Measurements from ENCODE around the gene FAM174B. TPM values are rescaled to one million over a fixed set of nuclear protein-coding genes. Genes with fewer than 3 reads are reported as not detected.
A peak's percentile ranks its signal among the peaks of the same experiment; 100 is the strongest.

FAM174B gene
- total RNA-seq, 1 donor from 2014 or later: 24.0 TPM

GRCh38 chr15:92653836-92654539 lies 1.6 kb downstream of the FAM174B start:
- Mint-ChIP-seq H3K27ac (ENCODE audit: unreplicated experiment) (peak overlapping the region; percentile 73), H3K4me1 (ENCODE audit: low read depth) (peaks cover 50% of the 10 kb centered on the region), H3K4me3 (ENCODE audit: unreplicated experiment) (peak overlapping the region; percentile 70)

GRCh38 chr15:92653366-92653765 lies 2.2 kb downstream of the FAM174B start:
- no peak overlapping the region for H3K27ac Mint-ChIP-seq (ENCODE audit: unreplicated experiment)
- peaks cover 50% of the 10 kb centered on the region for H3K4me1 Mint-ChIP-seq (ENCODE audit: low read depth)
- H3K9me3 Mint-ChIP-seq (ENCODE audit: low read depth): peaks cover 2% of the 10 kb centered on the region
- TF ChIP-seq CTCF (IDR thresholded peaks at IDR 0.05): no peak
- DNase-seq (ENCODE audit: low spot score): no peak
- peaks cover 4% of the 10 kb centered on the region for H3K27me3 Mint-ChIP-seq (ENCODE audit: low read depth)
- H3K36me3 Mint-ChIP-seq (ENCODE audit: low read depth): peaks cover 1% of the 10 kb centered on the region
- H3K4me3 Mint-ChIP-seq (ENCODE audit: unreplicated experiment): peak overlapping the region; percentile 70

More at GRCh38 chr15:92653836-92654539, 1.6 kb downstream of the FAM174B start:
- Mint-ChIP-seq H3K9me3 (ENCODE audit: low read depth) (peaks cover 2% of the 10 kb centered on the region), H3K27me3 (ENCODE audit: low read depth) (peaks cover 4% of the 10 kb centered on the region), H3K36me3 (ENCODE audit: low read depth) (peaks cover 1% of the 10 kb centered on the region)
- peak; percentile 24 for TF ChIP-seq CTCF (IDR thresholded peaks at IDR 0.05)
- DNase-seq (ENCODE audit: low spot score): no peak

- Mint-ChIP-seq H3K4me1 (ENCODE audit: low read depth) (peaks cover 54% of the 10 kb centered on the region), H3K4me3 (ENCODE audit: unreplicated experiment) (peak overlapping the region; percentile 14), H3K27ac (ENCODE audit: unreplicated experiment) (no peak overlapping the region), H3K36me3 (ENCODE audit: low read depth) (peaks cover 1% of the 10 kb centered on the region), H3K27me3 (ENCODE audit: low read depth) (peaks cover 4% of the 10 kb centered on the region), H3K9me3 (ENCODE audit: low read depth) (peaks cover 2% of the 10 kb centered on the region)
- no peak for DNase-seq (ENCODE audit: low spot score)
- TF ChIP-seq CTCF (IDR thresholded peaks at IDR 0.05): no peak
Measured at GRCh38 chr15:92652576-92652966, 3.0 kb downstream of the FAM174B start.

- no peak for DNase-seq (ENCODE audit: low spot score)
- H3K36me3 Mint-ChIP-seq (ENCODE audit: low read depth): peaks cover 1% of the 10 kb centered on the region
Measured at GRCh38 chr15:92651877-92652575, 3.5 kb downstream of the FAM174B start.

More at GRCh38 chr15:92651877-92652575, 3.5 kb downstream of the FAM174B start:
- peaks cover 4% of the 10 kb centered on the region for H3K27me3 Mint-ChIP-seq (ENCODE audit: low read depth)
- no peak for TF ChIP-seq CTCF (IDR thresholded peaks at IDR 0.05)
- peak overlapping the region; percentile 14 for H3K4me3 Mint-ChIP-seq (ENCODE audit: unreplicated experiment)
- H3K9me3 Mint-ChIP-seq (ENCODE audit: low read depth): peaks cover 2% of the 10 kb centered on the region
- H3K27ac Mint-ChIP-seq (ENCODE audit: unreplicated experiment): peak overlapping the region; percentile 27
- H3K4me1 Mint-ChIP-seq (ENCODE audit: low read depth): peaks cover 58% of the 10 kb centered on the region

Measured in chondrocyte (in vitro differentiated cells).